Lower leg skin (tissue), 3 donors: Measurements from ENCODE around the gene CYP26B1.

ENCODE experiments used
- POLR2A ChIP-seq, 2 donors: fragments of 450-650 bp; IDR thresholded peaks; one replicate each; pipeline ENCODE4 v1.6.1; 2016 to 2017; ENCODE audit warnings: antibody characterized with exemption in 2 of 2, mild to moderate bottlenecking in 1 of 2, moderate library complexity in 1 of 2
- TF ChIP-seq, protein P1 (sequence below), 3 donors: fragments of 450-650 bp; IDR thresholded peaks; one replicate each; pipeline ENCODE4 v1.5.1; 2016; ENCODE audit warnings: antibody characterized with exemption in 3 of 3, mild to moderate bottlenecking in 3 of 3, moderate library complexity in 2 of 3

DNA sequence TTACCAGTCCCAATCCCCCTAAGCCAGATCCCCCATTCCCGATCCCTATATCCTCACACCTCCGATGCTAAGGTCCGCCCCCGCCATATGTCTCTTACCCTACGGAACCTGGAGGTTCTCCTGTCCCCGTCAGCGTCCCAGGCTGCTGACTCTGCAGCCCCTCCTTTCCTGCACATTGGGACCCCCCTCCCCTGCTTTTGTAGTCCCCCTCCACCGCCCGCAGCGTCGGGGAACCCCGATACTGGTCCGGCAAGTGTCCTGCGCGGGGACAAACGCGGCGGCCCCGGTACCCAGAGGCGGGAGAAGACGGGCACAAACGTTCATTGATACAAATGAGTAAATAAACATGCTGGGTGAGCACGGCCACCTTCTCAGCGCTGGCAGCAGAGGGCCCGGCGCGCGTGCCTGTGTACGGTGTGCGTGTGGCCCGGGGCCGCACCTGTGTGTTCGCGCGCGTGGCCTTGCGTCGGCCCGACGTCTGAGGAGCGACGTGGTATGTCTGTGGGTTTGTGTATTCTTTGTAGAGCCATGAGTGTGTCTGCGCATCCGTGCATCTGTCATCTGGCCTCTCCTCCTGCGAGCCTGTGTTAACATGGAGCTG is 2.0 kb upstream of the CYP26B1 start:
- no peak for TF ChIP-seq POLR2A (IDR thresholded peaks at IDR 0.05)
- TF ChIP-seq, protein P1, sequence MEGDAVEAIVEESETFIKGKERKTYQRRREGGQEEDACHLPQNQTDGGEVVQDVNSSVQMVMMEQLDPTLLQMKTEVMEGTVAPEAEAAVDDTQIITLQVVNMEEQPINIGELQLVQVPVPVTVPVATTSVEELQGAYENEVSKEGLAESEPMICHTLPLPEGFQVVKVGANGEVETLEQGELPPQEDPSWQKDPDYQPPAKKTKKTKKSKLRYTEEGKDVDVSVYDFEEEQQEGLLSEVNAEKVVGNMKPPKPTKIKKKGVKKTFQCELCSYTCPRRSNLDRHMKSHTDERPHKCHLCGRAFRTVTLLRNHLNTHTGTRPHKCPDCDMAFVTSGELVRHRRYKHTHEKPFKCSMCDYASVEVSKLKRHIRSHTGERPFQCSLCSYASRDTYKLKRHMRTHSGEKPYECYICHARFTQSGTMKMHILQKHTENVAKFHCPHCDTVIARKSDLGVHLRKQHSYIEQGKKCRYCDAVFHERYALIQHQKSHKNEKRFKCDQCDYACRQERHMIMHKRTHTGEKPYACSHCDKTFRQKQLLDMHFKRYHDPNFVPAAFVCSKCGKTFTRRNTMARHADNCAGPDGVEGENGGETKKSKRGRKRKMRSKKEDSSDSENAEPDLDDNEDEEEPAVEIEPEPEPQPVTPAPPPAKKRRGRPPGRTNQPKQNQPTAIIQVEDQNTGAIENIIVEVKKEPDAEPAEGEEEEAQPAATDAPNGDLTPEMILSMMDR (IDR thresholded peaks at IDR 0.05) = no peak
